SIG-M5 treated with dmso at 0.1 percent for 504 hours (cell line): ENCODE results near the gene NBPF12.
"Not testable (repeated sequence)": the region's sequence is repeated elsewhere in the genome, so short reads cannot be mapped to it uniquely, and the experiment has no call there.

Experiments
- DNase-seq: peaks from one replicate; lab custom pipeline; 2025; ENCODE audit not compliant: unreplicated experiment; lab: John Stamatoyannopoulos, UW

The NBPF12 gene

DNA sequence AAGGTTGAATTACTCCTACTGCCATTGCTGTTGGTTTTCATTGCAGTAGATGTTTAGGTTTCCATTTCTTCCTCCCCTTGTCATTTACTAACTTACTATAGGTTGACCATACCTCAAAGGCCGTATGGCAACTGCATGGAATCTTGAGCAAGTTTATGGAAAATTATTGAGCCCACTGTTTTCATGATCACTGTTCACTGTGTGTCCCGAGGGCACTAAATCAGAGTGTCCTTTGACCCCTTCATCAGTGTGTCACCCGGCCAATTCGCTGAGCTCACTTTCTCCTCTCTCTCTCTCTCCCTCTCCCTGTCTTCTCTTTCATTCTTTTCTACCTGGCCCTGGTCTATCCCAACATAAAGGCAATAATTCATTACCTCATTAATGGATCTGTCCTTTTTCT, 47.7 kb downstream of the NBPF12 start:
- not testable (repeated sequence) for DNase-seq

DNA sequence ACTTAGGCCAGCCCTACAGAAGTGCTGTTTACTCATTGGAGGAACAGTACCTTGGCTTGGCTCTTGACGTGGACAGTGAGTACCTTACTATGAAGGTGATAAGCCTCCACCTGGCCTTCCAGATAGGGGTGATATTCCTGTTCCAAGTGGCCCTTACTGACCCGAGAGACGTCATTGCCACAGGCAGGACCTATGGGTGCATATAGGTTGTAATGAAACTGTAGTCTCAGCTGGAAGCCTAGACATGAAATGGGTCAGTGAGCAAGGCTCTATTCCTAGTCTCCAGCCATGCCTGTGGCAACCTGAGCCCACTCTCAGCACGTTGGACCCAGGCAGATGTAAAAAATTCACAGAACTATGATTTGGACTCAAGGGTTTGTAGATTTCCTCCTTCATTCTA, 48.3 kb downstream of the NBPF12 start:
- not testable (repeated sequence) for DNase-seq

DNA sequence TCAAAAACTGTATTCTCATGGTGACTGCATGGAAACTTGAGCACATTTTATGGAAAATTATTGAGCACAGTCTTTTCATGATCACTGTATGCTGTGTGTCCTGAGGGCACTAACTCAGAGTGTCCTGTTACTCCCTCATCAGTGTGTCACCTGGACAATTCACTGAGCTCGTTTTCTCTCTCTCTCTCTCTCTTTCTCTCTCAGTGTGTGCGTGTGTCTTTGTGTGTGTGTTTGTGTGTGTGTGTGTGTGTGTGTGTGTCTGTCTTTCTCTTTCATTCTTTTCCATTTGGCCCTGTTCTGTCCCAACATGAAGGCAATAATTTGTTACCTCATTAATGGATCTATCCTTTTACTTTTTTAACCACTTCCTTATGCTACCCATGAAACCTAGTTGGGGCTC, 49.4 kb downstream of the NBPF12 start:
- DNase-seq: not testable (repeated sequence)

DNA sequence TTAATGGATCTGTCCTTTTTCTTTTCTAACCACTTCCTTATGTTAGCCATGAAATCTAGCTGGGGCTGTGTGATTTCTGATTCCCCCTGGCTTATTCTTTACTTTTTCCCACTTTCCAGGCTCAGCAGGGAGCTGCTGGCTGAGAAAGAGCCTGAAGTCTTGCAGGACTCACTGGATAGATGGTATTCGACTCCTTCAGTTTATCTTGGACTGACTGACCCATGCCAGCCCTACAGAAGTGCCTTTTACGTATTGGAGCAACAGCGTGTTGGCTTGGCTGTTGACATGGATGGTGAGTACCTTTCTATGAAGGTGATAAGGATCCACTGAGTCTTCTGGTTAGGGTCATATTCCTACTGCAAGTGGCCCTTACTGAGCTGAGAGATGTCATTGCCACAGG, 51.3 kb downstream of the NBPF12 start:
- DNase-seq: not testable (repeated sequence)

DNA sequence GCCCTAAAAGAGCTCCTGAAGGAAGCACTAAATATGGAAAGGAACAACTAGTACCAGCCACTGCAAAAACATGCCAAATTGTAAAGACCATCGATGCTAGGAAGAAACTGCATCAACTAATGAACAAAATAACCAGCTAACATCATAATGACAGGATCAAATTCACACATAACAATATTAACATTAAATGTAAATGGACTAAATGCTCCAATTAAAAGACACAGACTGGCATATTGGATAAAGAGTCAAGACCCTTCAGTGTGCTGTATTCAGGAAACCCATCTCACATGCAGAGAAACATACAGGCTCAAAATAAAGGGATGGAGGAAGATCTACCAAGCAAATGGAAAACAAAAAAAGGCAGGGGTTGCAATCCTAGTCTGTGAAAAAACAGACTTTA, 70.4 kb downstream of the NBPF12 start:
- DNase-seq: not testable (repeated sequence)

DNA sequence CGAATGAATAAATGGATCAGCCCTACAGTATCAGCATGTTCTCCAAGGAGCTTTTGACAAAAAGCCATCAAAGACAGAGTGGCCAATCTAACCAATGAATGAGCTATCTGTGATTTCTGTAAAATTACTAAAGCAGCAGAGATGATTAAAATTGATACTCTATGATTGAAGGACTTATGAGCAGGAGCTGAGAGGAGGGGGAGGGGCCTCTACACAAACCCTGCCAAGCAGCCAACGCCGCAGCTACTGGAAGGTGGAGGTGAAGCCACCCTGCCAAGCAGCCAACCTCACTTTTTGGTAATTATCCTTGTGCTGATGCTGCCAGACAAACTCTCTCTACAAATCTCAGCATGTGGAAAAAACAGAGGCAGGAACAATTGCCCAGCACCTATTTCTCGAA, 88.9 kb downstream of the NBPF12 start:
- DNase-seq: not testable (repeated sequence)

DNA sequence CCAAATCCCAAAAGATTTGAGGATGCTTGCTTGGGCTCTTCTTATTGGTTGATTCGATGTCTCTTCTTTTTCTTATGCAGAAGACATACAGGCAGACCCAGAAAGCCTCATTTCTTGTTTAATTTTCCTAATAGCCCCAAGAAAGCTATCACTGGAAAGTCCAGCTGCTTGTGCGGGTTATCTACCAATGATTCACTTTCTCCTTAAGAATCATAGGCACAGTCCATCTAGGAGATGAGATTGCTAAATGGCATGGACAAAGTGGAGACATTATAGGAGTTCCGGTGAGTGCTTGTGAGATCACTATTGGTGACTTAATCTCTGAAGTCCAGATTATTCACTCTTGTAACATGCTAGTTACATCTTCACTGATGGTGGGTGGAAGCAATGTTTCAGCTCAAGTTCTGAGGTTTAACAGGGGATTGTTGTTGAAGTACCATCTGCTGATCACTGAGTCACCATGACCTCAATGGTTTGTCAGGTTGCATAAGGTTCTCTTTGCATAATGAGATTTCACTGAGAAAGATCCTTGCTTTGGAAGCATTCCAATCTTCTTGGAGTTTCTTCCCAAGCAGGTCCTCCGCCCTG, 92.0 kb downstream of the NBPF12 start:
- not testable (repeated sequence) for DNase-seq

DNA sequence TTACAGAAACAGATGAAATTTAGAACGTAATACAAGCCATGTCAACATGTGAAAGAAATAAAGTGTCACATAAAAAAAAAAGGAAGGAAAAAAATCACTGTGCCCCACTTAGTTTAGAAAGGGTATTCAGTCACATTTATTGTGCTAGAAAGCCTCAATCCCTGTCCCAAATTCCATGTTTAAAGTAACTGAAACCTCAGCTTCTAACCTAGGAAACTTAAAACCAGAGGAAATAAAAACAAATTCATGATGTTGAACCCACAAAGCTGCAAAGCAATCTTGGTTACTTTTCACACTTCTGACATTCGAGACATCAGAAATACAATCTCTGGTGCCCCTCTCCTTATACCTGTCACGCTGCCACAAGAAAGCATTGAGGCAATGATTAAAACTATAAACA, 101.8 kb downstream of the NBPF12 start:
- DNase-seq: no peak

DNA sequence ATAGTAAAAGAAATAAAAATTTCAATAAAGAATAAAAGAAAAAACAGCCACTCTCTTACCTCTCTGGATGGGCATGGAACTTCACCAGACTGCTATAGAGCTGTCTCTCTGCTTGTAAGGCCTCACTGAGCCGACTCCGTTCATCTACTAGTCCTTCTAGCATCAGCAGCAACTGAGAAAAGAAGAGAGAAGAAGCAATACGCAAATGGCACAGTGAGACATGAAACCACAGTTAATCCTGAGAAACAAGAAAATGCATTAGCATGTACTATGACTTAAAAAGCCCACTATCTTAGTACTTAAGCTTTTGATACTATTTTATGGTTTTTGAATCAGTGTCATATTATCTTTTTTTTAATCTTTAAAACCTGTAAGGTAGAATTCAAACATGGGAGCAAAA, 104.8 kb downstream of the NBPF12 start:
- DNase-seq: not testable (repeated sequence)

DNA sequence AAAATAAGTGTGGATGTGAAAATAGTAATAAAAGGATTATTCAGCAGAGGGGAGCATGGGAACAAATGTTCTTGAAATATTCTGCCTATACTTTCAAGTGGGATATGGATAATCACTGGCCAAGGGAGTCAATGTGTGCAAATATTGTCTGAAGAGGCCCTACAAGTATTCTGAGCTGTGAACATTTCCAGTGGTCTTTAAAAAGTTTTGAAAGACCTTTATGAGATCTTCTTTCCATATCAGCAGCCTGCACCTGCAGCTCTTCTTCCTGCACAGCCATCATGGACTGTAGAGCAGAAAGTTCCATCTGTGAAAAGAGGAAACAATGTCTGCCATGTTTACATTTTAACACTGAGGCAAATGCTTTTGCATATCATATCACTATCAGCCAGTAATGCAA, 106.4 kb downstream of the NBPF12 start:
- not testable (repeated sequence) for DNase-seq
